Measurements from ENCODE around the gene MSS51. TPM values are rescaled to one million over a fixed set of nuclear protein-coding genes. Genes with fewer than 3 reads are reported as not detected.
A peak's percentile ranks its signal among the peaks of the same experiment; 100 is the strongest.

Gene MSS51
- total RNA-seq, 1 experiment from 2014 or later = 2.3 TPM

DNA sequence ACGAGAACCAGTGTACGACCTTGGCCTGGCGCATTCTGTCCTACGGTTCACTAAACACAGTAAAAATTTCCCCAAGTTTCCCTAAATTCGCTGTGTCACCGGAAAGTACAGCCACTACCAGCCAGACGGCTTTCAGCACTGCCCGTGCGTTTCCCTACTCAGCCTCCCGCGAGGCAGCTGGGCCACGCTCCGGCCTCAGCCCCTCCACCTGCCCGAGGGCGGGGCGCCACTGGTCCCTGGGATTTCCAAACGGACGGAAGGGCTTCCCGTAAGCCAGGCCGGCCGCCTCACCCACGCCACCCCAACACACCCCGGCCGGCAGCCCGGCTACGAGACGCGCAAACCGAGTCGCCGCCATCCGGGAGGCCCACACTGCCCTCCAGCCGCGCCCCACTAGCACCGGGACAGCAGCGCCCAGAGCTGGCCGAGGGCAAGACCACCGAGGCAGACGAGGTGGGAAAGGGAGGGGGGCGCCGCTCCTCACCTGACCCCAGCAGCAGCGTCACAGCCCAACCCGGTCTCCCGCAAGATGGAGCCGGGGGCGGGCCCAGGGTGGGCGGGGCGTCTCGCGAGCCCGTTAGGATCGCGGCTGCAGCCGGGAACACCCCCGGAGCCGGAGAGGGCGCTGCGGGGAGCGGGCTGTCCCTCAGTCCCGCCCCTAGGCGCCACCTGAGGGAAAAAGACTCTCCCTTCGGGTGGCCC, 19.7 kb downstream of the MSS51 start, which contains the start of gene ANXA7:
TSS of gene ANXA7 (minus strand) at position 531 of the 702 bp plus-strand sequence. CDS start 13,202 bp downstream, outside the sequence.
- ChIA-PET CTCF (no interaction called here), POLR2A (interaction anchor here (0.5 kb wide), 1 partner anchor 259 kb away, joined by 3 read pairs; no protein-coding TSS in a partner anchor)
- Histone ChIP-seq H3K9me3 (ENCODE audit: control insufficient read depth, insufficient read depth, low read depth, low read length) (no peaks in the 10 kb centered on the region), H3K4me3 (ENCODE audit: low read depth in 2 of 2, low read length in 2 of 2) (peak within 1 kb of the TSS; percentile 76 to 91), H3K36me3 (ENCODE audit: control insufficient read depth, insufficient read depth, low read length) (no peaks in the 10 kb centered on the region), H3K4me1 (ENCODE audit: control insufficient read depth, insufficient read depth, low read length) (peaks cover 6% of the 10 kb centered on the region; the same call in 1 of the 2 replicates), H3K27ac (ENCODE audit: low read length) (peak within 1 kb of the TSS; percentile 87), H3K27me3 (ENCODE audit: control insufficient read depth, insufficient read depth, low read length) (no peaks in the 10 kb centered on the region)
- TSS peak; percentile 75 for BruUV-seq (replicated peaks)
- peak; percentile 99 for ATAC-seq
- intact Hi-C loops (cut with micrococcal nuclease; ENCODE audit: unreplicated experiment) = no loop called here
- in situ Hi-C loops (cut with HindIII; ENCODE audit: low pct_unique_long_range_greater_than_20kb, low sequenced_read_pairs) = no loop called here
- peak; percentile 41 for DNase-seq (ENCODE audit: low read depth, low spot score)
- TF ChIP-seq POLR2AphosphoS5 (IDR thresholded peaks at IDR 0.05; ENCODE audit: low read depth, low read length) (peak; percentile 78), TCF7L2 (IDR thresholded peaks at IDR 0.05; ENCODE audit: low read depth, low read length) (no peak), SIN3A (IDR thresholded peaks at IDR 0.05; ENCODE audit: borderline replicate concordance, insufficient read depth, low read depth, low read length) (0 out of 2 replicates have a peak, but pooled peaks have one; percentile 49)
- TF ChIP-seq, protein P1, sequence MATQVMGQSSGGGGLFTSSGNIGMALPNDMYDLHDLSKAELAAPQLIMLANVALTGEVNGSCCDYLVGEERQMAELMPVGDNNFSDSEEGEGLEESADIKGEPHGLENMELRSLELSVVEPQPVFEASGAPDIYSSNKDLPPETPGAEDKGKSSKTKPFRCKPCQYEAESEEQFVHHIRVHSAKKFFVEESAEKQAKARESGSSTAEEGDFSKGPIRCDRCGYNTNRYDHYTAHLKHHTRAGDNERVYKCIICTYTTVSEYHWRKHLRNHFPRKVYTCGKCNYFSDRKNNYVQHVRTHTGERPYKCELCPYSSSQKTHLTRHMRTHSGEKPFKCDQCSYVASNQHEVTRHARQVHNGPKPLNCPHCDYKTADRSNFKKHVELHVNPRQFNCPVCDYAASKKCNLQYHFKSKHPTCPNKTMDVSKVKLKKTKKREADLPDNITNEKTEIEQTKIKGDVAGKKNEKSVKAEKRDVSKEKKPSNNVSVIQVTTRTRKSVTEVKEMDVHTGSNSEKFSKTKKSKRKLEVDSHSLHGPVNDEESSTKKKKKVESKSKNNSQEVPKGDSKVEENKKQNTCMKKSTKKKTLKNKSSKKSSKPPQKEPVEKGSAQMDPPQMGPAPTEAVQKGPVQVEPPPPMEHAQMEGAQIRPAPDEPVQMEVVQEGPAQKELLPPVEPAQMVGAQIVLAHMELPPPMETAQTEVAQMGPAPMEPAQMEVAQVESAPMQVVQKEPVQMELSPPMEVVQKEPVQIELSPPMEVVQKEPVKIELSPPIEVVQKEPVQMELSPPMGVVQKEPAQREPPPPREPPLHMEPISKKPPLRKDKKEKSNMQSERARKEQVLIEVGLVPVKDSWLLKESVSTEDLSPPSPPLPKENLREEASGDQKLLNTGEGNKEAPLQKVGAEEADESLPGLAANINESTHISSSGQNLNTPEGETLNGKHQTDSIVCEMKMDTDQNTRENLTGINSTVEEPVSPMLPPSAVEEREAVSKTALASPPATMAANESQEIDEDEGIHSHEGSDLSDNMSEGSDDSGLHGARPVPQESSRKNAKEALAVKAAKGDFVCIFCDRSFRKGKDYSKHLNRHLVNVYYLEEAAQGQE (IDR thresholded peaks at IDR 0.05; ENCODE audit: insufficient read depth in 1 of 2, low read depth in 2 of 2, low read length in 1 of 2) = no peak
- TF ChIP-seq, protein P2, sequence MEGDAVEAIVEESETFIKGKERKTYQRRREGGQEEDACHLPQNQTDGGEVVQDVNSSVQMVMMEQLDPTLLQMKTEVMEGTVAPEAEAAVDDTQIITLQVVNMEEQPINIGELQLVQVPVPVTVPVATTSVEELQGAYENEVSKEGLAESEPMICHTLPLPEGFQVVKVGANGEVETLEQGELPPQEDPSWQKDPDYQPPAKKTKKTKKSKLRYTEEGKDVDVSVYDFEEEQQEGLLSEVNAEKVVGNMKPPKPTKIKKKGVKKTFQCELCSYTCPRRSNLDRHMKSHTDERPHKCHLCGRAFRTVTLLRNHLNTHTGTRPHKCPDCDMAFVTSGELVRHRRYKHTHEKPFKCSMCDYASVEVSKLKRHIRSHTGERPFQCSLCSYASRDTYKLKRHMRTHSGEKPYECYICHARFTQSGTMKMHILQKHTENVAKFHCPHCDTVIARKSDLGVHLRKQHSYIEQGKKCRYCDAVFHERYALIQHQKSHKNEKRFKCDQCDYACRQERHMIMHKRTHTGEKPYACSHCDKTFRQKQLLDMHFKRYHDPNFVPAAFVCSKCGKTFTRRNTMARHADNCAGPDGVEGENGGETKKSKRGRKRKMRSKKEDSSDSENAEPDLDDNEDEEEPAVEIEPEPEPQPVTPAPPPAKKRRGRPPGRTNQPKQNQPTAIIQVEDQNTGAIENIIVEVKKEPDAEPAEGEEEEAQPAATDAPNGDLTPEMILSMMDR (IDR thresholded peaks at IDR 0.05) = no peak

DNA sequence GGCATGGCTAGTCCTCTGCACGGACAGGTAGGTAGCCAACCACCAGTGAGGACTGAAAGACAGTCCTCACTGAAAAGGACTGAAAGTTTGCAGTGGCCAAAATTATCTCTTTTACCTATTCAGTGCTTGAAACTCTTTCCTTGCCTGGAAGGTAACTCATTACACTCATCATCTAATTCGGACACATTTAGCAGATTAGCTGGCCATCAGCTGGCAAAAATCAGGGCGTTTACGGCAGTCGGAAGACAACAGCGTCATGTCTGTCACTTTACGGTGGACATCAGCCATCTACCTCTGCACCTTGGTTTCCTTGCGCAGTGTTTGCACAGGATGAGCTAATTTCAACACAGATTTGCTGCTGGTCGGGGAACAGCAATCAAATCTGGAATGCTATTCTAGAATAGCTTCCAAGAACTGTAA, 20.2 kb downstream of the MSS51 start:
- H3K36me3 ChIP-seq (ENCODE audit: control insufficient read depth, insufficient read depth, low read length) = no peaks in the 10 kb centered on the region
- intact Hi-C loops (cut with micrococcal nuclease; ENCODE audit: unreplicated experiment) (no loop called here), in situ Hi-C loops (cut with HindIII; ENCODE audit: low pct_unique_long_range_greater_than_20kb, low sequenced_read_pairs) (no loop called here)
- H3K27ac ChIP-seq (ENCODE audit: low read length) = peak overlapping the region; percentile 87
- peaks cover 6% of the 10 kb centered on the region; the same call in 1 of the 2 replicates for H3K4me1 ChIP-seq (ENCODE audit: control insufficient read depth, insufficient read depth, low read length)
- no peaks in the 10 kb centered on the region for H3K27me3 ChIP-seq (ENCODE audit: control insufficient read depth, insufficient read depth, low read length)
- ChIA-PET POLR2A (interaction anchor here (0.7 kb wide), 1 partner anchor 34 kb away, joined by 8 read pairs; no protein-coding TSS in a partner anchor), CTCF (no interaction called here)
- ATAC-seq (peak; percentile 43), DNase-seq (ENCODE audit: low read depth, low spot score) (peak; percentile 17)
- TF ChIP-seq TCF7L2 (IDR thresholded peaks at IDR 0.05; ENCODE audit: low read depth, low read length) (no peak), SIN3A (IDR thresholded peaks at IDR 0.05; ENCODE audit: borderline replicate concordance, insufficient read depth, low read depth, low read length) (0 out of 2 replicates have a peak, but pooled peaks have one; percentile 39), POLR2AphosphoS5 (IDR thresholded peaks at IDR 0.05; ENCODE audit: low read depth, low read length) (no peak)
- TF ChIP-seq, protein P2 (IDR thresholded peaks at IDR 0.05) = no peak
- TF ChIP-seq, protein P1 (IDR thresholded peaks at IDR 0.05; ENCODE audit: insufficient read depth in 1 of 2, low read depth in 2 of 2, low read length in 1 of 2) = no peak
- BruUV-seq (replicated peaks) = no TSS peak
- H3K9me3 ChIP-seq (ENCODE audit: control insufficient read depth, insufficient read depth, low read depth, low read length) = no peaks in the 10 kb centered on the region
- H3K4me3 ChIP-seq (ENCODE audit: low read depth in 2 of 2, low read length in 2 of 2) = peak overlapping the region; percentile 76 to 91
